ENCODE measurements around the gene EIF5A2. TPM values are rescaled to one million over a fixed set of nuclear protein-coding genes. Genes with fewer than 3 reads are reported as not detected.
"Not testable (repeated sequence)": the region's sequence is repeated elsewhere in the genome, so short reads cannot be mapped to it uniquely, and the experiment has no call there.

EIF5A2 gene
- total RNA-seq, 1 donor: 22.3 TPM

DNA sequence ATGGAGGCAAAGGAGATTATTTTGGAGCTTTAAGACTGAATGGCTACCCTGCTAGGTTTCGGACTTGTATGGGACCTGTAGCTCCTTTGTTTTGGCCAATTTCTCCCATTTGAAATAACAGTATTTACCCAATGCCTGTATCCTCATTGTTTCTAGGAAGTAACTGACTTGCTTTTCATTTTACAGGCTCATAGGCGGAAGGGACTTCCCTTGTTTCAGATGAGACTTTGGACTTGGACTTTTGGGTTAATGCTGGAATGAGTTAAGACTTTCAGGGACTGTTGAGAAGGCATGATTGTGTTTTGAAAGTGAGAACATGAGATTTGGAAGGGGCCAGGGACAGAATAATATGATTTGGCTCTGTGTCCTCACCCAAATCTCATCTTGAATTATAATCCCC lies 10.5 kb downstream of the EIF5A2 start:
- TF ChIP-seq, protein P1, sequence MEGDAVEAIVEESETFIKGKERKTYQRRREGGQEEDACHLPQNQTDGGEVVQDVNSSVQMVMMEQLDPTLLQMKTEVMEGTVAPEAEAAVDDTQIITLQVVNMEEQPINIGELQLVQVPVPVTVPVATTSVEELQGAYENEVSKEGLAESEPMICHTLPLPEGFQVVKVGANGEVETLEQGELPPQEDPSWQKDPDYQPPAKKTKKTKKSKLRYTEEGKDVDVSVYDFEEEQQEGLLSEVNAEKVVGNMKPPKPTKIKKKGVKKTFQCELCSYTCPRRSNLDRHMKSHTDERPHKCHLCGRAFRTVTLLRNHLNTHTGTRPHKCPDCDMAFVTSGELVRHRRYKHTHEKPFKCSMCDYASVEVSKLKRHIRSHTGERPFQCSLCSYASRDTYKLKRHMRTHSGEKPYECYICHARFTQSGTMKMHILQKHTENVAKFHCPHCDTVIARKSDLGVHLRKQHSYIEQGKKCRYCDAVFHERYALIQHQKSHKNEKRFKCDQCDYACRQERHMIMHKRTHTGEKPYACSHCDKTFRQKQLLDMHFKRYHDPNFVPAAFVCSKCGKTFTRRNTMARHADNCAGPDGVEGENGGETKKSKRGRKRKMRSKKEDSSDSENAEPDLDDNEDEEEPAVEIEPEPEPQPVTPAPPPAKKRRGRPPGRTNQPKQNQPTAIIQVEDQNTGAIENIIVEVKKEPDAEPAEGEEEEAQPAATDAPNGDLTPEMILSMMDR (IDR thresholded peaks at IDR 0.05; ENCODE audit: insufficient read depth, low read length): no peak
- DNase-seq (ENCODE audit: low read depth): no peak
- H3K4me3 ChIP-seq (ENCODE audit: low read depth, low read length): no peak overlapping the region

DNA sequence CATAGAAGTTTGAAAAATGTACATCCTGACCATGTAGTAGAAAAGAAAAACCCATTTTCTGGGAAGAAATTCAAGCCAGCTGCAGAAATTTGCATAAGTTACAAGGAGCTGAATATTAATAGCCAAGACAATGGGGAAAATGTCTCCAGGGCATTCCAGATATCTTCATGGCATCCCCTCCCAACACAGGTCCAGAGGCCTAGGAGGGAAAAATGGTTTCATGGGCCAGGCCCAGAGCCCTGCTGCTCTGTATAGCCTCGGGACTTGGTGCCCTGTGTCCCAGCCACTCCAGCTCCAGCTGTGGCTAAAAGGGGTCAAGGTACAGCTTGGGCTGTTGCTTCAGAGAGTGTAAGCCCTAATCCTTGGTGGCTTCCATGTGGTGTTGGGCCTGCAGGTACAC lies 11.2 kb downstream of the EIF5A2 start:
- not testable (repeated sequence) for H3K4me3 ChIP-seq (ENCODE audit: low read depth, low read length); DNase-seq (ENCODE audit: low read depth)

DNA sequence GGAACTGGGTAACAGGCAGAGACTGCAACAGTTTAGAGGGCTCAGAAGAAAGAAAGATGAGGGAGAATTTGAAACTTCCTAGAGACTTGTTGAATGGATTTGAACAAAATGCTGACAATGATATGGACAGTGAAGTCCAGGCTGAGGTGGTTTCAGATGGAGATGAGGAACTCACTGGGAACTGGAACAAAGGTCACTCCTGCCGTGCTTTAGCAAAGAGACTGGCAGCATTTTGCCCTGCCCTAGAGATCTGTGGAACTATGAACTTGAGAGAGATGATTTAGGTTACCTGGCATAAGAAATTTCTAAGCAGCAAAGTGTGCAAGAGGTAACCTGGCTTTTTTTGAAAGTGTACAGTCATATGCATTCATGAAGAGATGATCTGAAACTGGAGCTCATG lies 11.7 kb downstream of the EIF5A2 start:
- no peak overlapping the region for H3K4me3 ChIP-seq (ENCODE audit: low read depth, low read length)
- no peak for DNase-seq (ENCODE audit: low read depth)
- TF ChIP-seq, protein P1 (IDR thresholded peaks at IDR 0.05; ENCODE audit: insufficient read depth, low read length): no peak

DNA sequence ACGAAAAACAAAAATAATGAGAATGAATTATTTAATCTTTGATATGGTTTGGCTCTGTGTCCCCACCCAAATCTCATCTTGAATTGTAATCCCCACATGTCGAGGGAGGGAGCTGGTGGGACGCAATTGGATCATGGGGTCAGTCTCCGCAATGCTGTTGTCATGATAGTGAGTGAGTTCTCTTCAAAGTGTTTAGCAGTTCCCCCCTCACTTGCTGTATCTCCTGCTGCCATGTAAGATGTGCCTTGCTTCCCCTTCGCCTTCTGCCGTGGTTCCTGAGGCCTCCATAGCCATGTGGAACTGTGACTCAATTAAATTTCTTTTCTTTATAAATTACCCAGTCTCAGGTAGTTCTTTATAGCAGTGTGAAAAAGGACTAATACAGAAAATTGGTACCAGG lies 12.1 kb downstream of the EIF5A2 start:
- not testable (repeated sequence) for DNase-seq (ENCODE audit: low read depth); H3K4me3 ChIP-seq (ENCODE audit: low read depth, low read length)

DNA sequence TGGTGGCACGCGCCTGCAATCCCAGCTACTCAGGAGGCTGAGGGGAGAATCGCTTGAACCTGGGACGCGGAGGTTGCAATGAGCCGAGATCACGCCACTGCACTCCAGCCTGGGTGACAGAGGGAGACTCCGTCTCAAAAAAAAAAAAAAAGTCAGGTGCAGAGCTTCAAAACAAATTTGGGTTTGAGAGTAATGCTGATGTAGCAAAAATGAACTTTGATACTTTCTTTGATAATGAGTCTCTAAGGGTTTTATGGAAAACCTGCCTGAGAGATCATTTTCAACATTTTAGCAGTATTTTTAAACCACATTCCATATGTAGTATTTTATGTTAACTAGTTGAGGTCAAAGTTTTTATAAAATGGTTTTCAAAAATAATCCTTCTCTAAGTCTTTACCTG lies 14.5 kb downstream of the EIF5A2 start:
- TF ChIP-seq, protein P1 (IDR thresholded peaks at IDR 0.05; ENCODE audit: insufficient read depth, low read length): no peak
- no peak overlapping the region for H3K4me3 ChIP-seq (ENCODE audit: low read depth, low read length)
- DNase-seq (ENCODE audit: low read depth): no peak

DNA sequence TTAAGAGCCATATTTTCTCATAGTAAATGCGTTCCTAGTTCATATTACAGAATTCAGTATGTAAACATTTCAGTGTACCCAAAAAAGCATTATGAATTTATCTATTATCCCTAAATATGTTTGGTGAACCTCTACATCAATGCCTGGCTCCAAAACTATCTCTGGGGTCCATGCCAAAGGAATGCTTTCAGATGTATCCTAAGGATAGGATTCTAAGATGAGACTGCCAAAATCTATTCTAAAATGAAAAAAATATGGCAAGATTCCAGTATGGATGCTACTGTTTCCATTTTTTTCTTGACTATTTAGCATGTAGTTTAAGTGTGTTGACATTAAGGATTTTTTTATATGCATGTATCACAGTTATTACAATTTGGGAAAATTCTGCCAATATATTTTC lies 18.8 kb downstream of the EIF5A2 start:
- H3K4me3 ChIP-seq (ENCODE audit: low read depth, low read length): no peak overlapping the region
- TF ChIP-seq, protein P1 (IDR thresholded peaks at IDR 0.05; ENCODE audit: insufficient read depth, low read length): no peak
- DNase-seq (ENCODE audit: low read depth): peak; percentile 13

DNA sequence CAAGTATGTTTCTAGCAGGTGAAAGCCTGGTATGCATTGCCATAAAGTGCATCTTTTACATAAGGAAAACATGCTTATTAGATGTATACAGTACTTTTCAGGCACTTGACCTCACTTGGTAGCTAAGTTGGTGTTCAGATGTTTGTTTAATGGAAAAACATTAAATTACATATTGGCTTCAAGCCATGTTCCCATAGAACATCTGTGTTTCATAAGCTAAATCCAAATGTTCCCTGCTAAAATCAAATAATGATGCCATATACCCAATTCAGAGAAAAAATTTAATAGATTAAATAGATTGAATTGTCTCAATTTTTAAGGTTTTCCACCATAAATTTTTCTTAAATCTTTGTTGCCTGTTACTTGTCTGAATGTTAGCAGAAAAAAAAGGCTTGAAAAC lies 19.3 kb downstream of the EIF5A2 start:
- DNase-seq (ENCODE audit: low read depth): no peak
- TF ChIP-seq, protein P1 (IDR thresholded peaks at IDR 0.05; ENCODE audit: insufficient read depth, low read length): no peak
- no peak overlapping the region for H3K4me3 ChIP-seq (ENCODE audit: low read depth, low read length)

DNA sequence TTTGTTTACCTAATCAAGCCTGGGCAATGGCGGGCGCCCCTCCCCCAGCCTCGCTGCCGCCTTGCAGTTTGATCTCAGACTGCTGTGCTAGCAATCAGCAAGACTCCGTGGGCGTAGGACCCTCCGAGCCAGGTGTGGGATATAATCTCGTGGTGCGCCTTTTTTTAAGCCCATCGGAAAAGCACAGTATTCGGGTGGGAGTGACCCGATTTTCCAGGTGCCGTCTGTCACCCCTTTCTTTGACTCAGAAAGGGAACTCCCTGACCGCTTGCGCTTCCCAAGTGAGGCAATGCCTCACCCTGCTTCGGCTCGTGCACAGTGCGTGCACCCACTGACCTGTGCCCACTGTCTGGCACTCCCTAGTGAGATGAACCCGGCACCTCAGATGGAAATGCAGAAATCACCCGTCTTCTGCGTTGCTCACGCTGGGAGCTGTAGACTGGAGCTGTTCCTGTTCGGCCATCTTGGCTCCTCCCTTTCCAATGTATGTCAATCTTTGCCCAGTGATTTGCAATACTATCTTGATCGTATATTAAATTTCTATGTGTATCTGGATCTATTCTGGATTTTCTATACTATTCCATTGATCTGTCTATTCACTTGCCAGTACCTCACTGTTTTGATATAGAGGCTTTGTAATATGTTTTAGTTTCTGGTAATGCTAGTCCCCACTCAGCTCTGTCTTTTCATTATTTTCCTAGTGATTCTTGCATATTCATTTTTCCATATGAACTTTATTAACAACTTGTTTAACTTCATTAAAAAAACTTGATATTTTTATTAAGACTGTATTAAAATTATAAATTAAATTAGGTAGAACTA lies 24.1 kb downstream of the EIF5A2 start:
- not testable (repeated sequence) for H3K4me3 ChIP-seq (ENCODE audit: low read depth, low read length)

DNA sequence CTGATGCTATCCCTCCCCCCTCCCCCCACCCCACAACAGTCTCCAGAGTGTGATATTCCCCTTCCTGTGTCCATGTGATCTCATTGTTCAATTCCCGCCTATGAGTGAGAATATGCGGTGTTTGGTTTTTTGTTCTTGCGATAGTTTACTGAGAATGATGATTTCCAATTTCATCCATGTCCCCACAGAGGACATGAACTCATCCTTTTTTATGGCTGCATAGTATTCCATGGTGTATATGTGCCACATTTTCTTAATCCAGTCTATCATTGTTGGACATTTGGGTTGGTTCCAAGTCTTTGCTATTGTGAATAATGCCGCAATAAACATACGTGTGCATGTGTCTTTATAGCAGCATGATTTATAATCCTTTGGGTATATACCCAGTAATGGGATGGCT lies 29.7 kb downstream of the EIF5A2 start:
- not testable (repeated sequence) for H3K4me3 ChIP-seq (ENCODE audit: low read depth, low read length); DNase-seq (ENCODE audit: low read depth)

More for the DNA sequence above, 24.1 kb downstream of the EIF5A2 start:
- DNase-seq (ENCODE audit: low read depth): not testable (repeated sequence)

DNA sequence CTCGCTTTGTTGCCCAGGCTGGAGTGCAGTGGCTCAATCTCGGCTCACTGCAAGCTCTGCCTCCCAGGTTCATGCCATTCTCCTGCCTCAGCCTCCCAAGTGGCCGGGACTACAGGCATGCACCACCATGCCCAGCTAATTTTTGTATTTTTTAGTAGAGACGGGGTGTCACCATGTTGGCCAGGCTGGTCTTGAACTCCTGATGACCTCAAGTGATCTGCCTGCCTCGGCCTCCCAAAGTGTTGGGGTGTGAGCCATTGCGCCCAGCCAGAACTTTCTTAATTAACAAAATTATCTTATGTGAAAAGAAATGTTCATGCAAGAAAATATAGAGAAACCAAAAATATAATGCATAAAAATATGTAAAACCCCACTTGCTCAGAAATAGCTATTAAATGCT lies 31.1 kb downstream of the EIF5A2 start:
- not testable (repeated sequence) for H3K4me3 ChIP-seq (ENCODE audit: low read depth, low read length); DNase-seq (ENCODE audit: low read depth)
